GM12878 (cell line): ENCODE data around the gene CCL16. TPM values are rescaled to one million over a fixed set of nuclear protein-coding genes. Genes with fewer than 3 reads are reported as not detected.
"Not testable (repeated sequence)": the region's sequence is repeated elsewhere in the genome, so short reads cannot be mapped to it uniquely, and the experiment has no call there.

Experiments
- ATAC-seq: fragments of 200-7000 bp; cut with Tn5 transposase; 3 replicates; pipeline ENCODE4 v1.9.1; 2020; ENCODE audit warnings: mild to moderate bottlenecking, moderate library complexity
- BruUV-seq: library from RNA; stranded (reverse); fragments of 400-500 nt; replicated peaks from 2 replicates; lab custom pipeline; 2021; lab: Mats Ljungman, UMichigan
- CTCF ChIA-PET: fragments of 300-600 bp; sonication (Branson Sonifier 250); formaldehyde crosslinking; extraction: SDS; loops from one replicate; lab custom pipeline; 2021; ENCODE audit warnings: inconsistent platforms; lab: Yijun Ruan, JAX
- POLR2A ChIA-PET: fragments of 350-600 bp; formaldehyde crosslinking; extraction: SDS; loops from one replicate; lab custom pipeline; 2021; ENCODE audit warnings: inconsistent platforms; lab: Charles Lee
- RAD21 ChIA-PET: fragments of 300-600 bp; sonication (Branson Sonifier 250); formaldehyde crosslinking; loops from one replicate; lab custom pipeline; 2023; ENCODE audit warnings: antibody characterized with exemption; ENCODE audit not compliant: unreplicated experiment; lab: Charles Lee
- SMC1A ChIA-PET: fragments of 300-600 bp; sonication (Branson Sonifier 250); formaldehyde crosslinking; loops from one replicate; lab custom pipeline; 2023; ENCODE audit not compliant: unreplicated experiment, uncharacterized antibody; lab: Charles Lee
- DNase-seq: peaks from one replicate; pipeline ENCODE4 v3.0.0-alpha.2; 2011; ENCODE audit warnings: low read depth, low spot score
- FAIRE-seq: peaks from 3 replicates; lab custom pipeline; 2011; peaks lifted over from hg19 to GRCh38; lab: Jason Lieb, UNC
- H2AFZ ChIP-seq: 2 replicates; pipeline ENCODE4 v1.6.0; 2011; ENCODE audit warnings: low read depth, low read length, control low read depth; ENCODE audit not compliant: control insufficient read depth
- H3K27ac ChIP-seq: 2 replicates; pipeline ENCODE4 v1.5.1; 2011; ENCODE audit warnings: control low read depth; ENCODE audit not compliant: control insufficient read depth, insufficient read depth
- H3K27me3 ChIP-seq, 2 experiments: replicated peaks in 1 of 2; 2 replicates each; pipeline versions ENCODE4 v1.6.0 to v1.6.1; 2011; ENCODE audit warnings: low read length in 1 of 2; ENCODE audit not compliant: control insufficient read depth in 2 of 2, insufficient read depth in 2 of 2
- H3K36me3 ChIP-seq, 2 experiments: 2 replicates each; pipeline ENCODE4 v1.5.1; 2011; ENCODE audit warnings: low read length in 1 of 2; ENCODE audit not compliant: control insufficient read depth in 2 of 2, insufficient read depth in 2 of 2
- H3K4me1 ChIP-seq: 2 replicates; pipeline ENCODE4 v1.6.1; 2011; ENCODE audit warnings: mild to moderate bottlenecking, low read length, moderate library complexity, mixed read lengths; ENCODE audit not compliant: control insufficient read depth, insufficient read depth
- H3K4me2 ChIP-seq: 2 replicates; pipeline ENCODE4 v1.6.0; 2011; ENCODE audit warnings: control low read depth; ENCODE audit not compliant: control insufficient read depth, insufficient read depth
- H3K4me3 ChIP-seq: fragments of 200-600 bp; sonication (generic); 2 replicates; pipeline ENCODE4 v1.5.1; 2016
- H3K79me2 ChIP-seq: 2 replicates; pipeline ENCODE4 v1.6.0; 2011; ENCODE audit warnings: low read length; ENCODE audit not compliant: control insufficient read depth, insufficient read depth
- H3K9ac ChIP-seq: 2 replicates; pipeline ENCODE4 v1.8.0; 2011; ENCODE audit warnings: low read length, control low read depth, mixed read lengths; ENCODE audit not compliant: control insufficient read depth, insufficient read depth
- H3K9me3 ChIP-seq: replicated peaks from 3 replicates; pipeline ENCODE4 v1.5.1; 2011; ENCODE audit warnings: mild to moderate bottlenecking, low read length; ENCODE audit not compliant: control insufficient read depth, insufficient read depth
- H4K20me1 ChIP-seq: 2 replicates; pipeline ENCODE4 v1.6.0; 2011; ENCODE audit not compliant: control insufficient read depth, insufficient read depth
- NFYB ChIP-seq: IDR thresholded peaks from 2 replicates; pipeline ENCODE4 v1.6.1; 2011; ENCODE audit warnings: low read depth, mild to moderate bottlenecking, low read length, improper control_type of control experiment, moderate library complexity; ENCODE audit not compliant: insufficient read depth
- YY1 ChIP-seq: IDR thresholded peaks from 2 replicates; pipeline ENCODE4 v1.6.1; 2011; ENCODE audit warnings: low read depth, mild to moderate bottlenecking, low read length
- WGBS: methylation state at CpG from one replicate; pipeline ENCODE4 v1.1.6; 2016; ENCODE audit warnings: low lambda C conversion rate; ENCODE audit not compliant: insufficient replicate concordance, insufficient coverage; ENCODE audit errors: missing lambda C conversion rate; 5-methylcytosine and 5-hydroxymethylcytosine counted together
- in situ Hi-C: fragments of 300-500 bp; cut with MboI; formaldehyde crosslinking; loops from 9 replicates; pipeline ENCODE4 v1.14.3; 2018; ENCODE audit warnings: mixed read lengths
- intact Hi-C: fragments of 100-400 bp; cut with micrococcal nuclease; formaldehyde crosslinking; loops from one replicate; pipeline ENCODE4 v1.14.2; 2022; ENCODE audit not compliant: unreplicated experiment
- polyA plus RNA-seq, 11 experiments: library from polyadenylated mRNA; depleted of rRNA in 4 of 11; unstranded in 6 of 11; stranded (reverse) in 5 of 11; fragments of >200 nt; fragmentation: Nextera tagmentation in 4 of 11; fragmentation: Illumina TruSeq in 1 of 11; extraction: Ambion mirVana in 4 of 11; extraction: Trizol in 1 of 11; gene quantifications; 1 replicate in 1 of 11; 2 replicates in 10 of 11; pipeline versions ENCODE4 v1.2.1 to v1.2.3, GENCODE V29; 2011 to 2016; ENCODE audit warnings: inconsistent platforms in 2 of 11, missing spikeins in 2 of 11, low read depth in 1 of 11
- total RNA-seq, 4 experiments: library from RNA; depleted of rRNA in 3 of 4; stranded (reverse); fragments of >200 nt in 3 of 4; fragmentation: Illumina TruSeq in 1 of 4; extraction: Trizol in 1 of 4; gene quantifications; 2 replicates each; pipeline versions ENCODE4 v1.2.1 to v1.2.3, GENCODE V29; 2013 to 2021
- TF ChIP-seq, protein P1 (sequence below): IDR thresholded peaks from 2 replicates; pipeline ENCODE4 v1.6.1; 2011; ENCODE audit warnings: low read depth, low read length, improper control_type of control experiment, borderline replicate concordance

Gene CCL16
- total and polyA plus RNA-seq, 10 of the 15 experiments (the other 5 are each of a cell fraction or from before 2014, with no cell fraction given) = not detected

DNA sequence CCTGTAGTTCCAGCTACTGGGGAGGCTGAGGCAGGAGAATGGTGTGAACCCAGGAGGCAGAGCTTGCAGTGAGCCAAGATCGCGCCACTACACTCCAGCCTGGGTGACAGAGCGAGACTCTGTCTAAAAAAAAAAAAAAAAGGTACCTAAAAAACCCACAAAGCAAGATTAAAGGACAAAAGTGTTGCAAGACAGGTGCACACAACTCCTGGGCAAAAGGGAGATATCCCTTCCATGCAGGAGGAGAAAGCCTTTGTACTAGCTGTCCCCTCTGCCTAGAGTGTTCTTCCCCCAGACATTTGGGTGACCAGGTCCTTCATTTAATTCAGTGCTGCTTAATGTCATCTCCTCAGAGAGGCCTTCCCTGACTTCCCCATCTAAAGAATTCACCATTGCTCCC is 42.8 kb downstream of the CCL16 start:
- H3K27ac ChIP-seq, POLR2A ChIA-PET, ATAC-seq, H3K79me2 ChIP-seq, H3K4me1 ChIP-seq, in situ Hi-C loops, H3K4me2 ChIP-seq, H3K27me3 ChIP-seq, H3K9ac ChIP-seq, H3K4me3 ChIP-seq, RAD21 ChIA-PET, BruUV-seq, H3K36me3 ChIP-seq, H3K9me3 ChIP-seq, H2AFZ ChIP-seq, H4K20me1 ChIP-seq, FAIRE-seq, DNase-seq, intact Hi-C loops: not testable (repeated sequence)
- ChIA-PET SMC1A (interaction anchor here (0.7 to 1.0 kb wide), 2 partner anchors 89 to 97 kb away, joined by 3 read pairs; no protein-coding TSS in a partner anchor), CTCF (interaction anchor here (1.0 kb wide), 1 partner anchor 90 kb away, joined by 3 read pairs; no protein-coding TSS in a partner anchor)
- WGBS = 64% methylated on average over 3 of the region's 3 CpGs

DNA sequence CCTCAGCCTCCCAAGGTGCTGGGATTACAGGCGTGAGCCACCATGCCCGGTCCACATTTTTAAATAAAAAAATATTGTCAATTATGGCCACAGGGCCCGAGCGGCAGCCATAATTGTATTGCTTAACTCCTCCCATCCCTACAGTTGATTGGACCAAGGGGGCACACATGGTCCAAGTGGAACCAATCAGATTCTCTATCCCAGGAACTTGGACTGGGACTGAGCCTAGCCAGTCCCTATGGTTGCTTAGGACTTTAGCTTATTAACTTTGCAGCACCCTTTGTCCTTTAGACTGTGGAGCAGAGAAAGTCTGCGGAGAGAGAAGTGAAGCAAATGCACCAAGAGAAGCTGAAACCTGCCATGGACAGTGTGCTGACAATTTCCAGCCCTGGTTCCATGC is 45.2 kb downstream of the CCL16 start:
- intact Hi-C loops = no loop called here

More for the DNA sequence above, 45.2 kb downstream of the CCL16 start:
- Histone ChIP-seq H3K36me3 (no peaks in the 10 kb centered on the region), H3K4me3 (no peak overlapping the region), H4K20me1 (no peaks in the 10 kb centered on the region), H3K4me1 (0 out of 2 replicates have a peak, but pooled peaks cover under 1% of the 10 kb centered on the region), H3K27me3 (no peaks in the 10 kb centered on the region), H3K79me2 (no peaks in the 10 kb centered on the region), H3K4me2 (no peak overlapping the region), H2AFZ (no peak overlapping the region; the same call in 1 of the 2 replicates), H3K27ac (no peak overlapping the region), H3K9me3 (no peaks in the 10 kb centered on the region), H3K9ac (no peak overlapping the region)
- FAIRE-seq (no peak), DNase-seq (no peak), ATAC-seq (peak; percentile 55; the same call in 1 of the 3 replicates)
- SMC1A ChIA-PET = no interaction called here
- BruUV-seq = no TSS peak
- TF ChIP-seq, protein P1, sequence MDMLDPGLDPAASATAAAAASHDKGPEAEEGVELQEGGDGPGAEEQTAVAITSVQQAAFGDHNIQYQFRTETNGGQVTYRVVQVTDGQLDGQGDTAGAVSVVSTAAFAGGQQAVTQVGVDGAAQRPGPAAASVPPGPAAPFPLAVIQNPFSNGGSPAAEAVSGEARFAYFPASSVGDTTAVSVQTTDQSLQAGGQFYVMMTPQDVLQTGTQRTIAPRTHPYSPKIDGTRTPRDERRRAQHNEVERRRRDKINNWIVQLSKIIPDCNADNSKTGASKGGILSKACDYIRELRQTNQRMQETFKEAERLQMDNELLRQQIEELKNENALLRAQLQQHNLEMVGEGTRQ = no peak
- peak; percentile 31; the same call in 1 of the 2 replicates for TF ChIP-seq NFYB
- TF ChIP-seq YY1 = 0 out of 2 replicates have a peak, but pooled peaks have one; percentile 45
- in situ Hi-C loops = no loop called here
- CTCF ChIA-PET = no interaction called here
- WGBS = 50% methylated on average over 5 of the region's 5 CpGs
- RAD21 ChIA-PET = no interaction called here
- POLR2A ChIA-PET = no interaction called here
